Pulmonary artery endothelial cell (primary cell): ENCODE data around the gene LELP1. TPM values are rescaled to one million over a fixed set of nuclear protein-coding genes. Genes with fewer than 3 reads are reported as not detected.
"Not testable (repeated sequence)": the region's sequence is repeated elsewhere in the genome, so short reads cannot be mapped to it uniquely, and the experiment has no call there.

Experiments
- DNase-seq: peaks from one replicate; pipeline ENCODE4 v3.0.0-alpha.2; 2011; ENCODE audit warnings: low read depth, low spot score
- total RNA-seq: library from RNA; depleted of rRNA; stranded (reverse); fragments of >200 nt; gene quantifications from 2 replicates; pipeline ENCODE4 v1.2.3, GENCODE V29; 2014

Gene LELP1
- total RNA-seq, 1 donor from 2014 or later: not detected

GRCh38 chr1:153229076-153229829, 26.0 kb downstream of the LELP1 start:
- DNase-seq: not testable (repeated sequence)

GRCh38 chr1:153231363-153231762, 28.1 kb downstream of the LELP1 start:
- no peak for DNase-seq

- no peak for DNase-seq
Measured at GRCh38 chr1:153231785-153232184, 28.6 kb downstream of the LELP1 start.

- DNase-seq: no peak
Measured at GRCh38 chr1:153232553-153232952, 29.3 kb downstream of the LELP1 start.

GRCh38 chr1:153233448-153233847, 30.2 kb downstream of the LELP1 start:
- no peak for DNase-seq

GRCh38 chr1:153238527-153238926, 35.3 kb downstream of the LELP1 start:
- no peak for DNase-seq

GRCh38 chr1:153242160-153242559, 38.9 kb downstream of the LELP1 start:
- DNase-seq: no peak

- DNase-seq: no peak
Measured at GRCh38 chr1:153245466-153245865, 42.2 kb downstream of the LELP1 start.

GRCh38 chr1:153246018-153246417, 42.8 kb downstream of the LELP1 start:
- no peak for DNase-seq

GRCh38 chr1:153246825-153247224, 43.6 kb downstream of the LELP1 start:
- DNase-seq: no peak

GRCh38 chr1:153248176-153248879, 45.1 kb downstream of the LELP1 start:
- no peak for DNase-seq

GRCh38 chr1:153250166-153250565, 46.9 kb downstream of the LELP1 start:
- DNase-seq: no peak

GRCh38 chr1:153251087-153251486, 47.9 kb downstream of the LELP1 start:
- no peak for DNase-seq

- no peak for DNase-seq
Measured at GRCh38 chr1:153251562-153251961, 48.3 kb downstream of the LELP1 start.

GRCh38 chr1:153251988-153252387, 48.8 kb downstream of the LELP1 start:
- DNase-seq: no peak

- no peak for DNase-seq
Measured at GRCh38 chr1:153253076-153253475, 49.8 kb downstream of the LELP1 start.

- no peak for DNase-seq
Measured at GRCh38 chr1:153253693-153254092, 50.5 kb downstream of the LELP1 start.

Other genes starting within 250 kb of the LELP1 start
- not detected in 2 replicates for gene SPRR4, start 232.8 kb upstream of the LELP1 start, total RNA-seq
- not detected in 2 replicates for gene SPRR1A, start 219.3 kb upstream of the LELP1 start, total RNA-seq
- not detected in 2 replicates for gene SPRR3, start 201.7 kb upstream of the LELP1 start, total RNA-seq
- gene SPRR1B, start 172.2 kb upstream of the LELP1 start, total RNA-seq: not detected in 2 replicates
- gene SPRR2D, start 162.3 kb upstream of the LELP1 start, total RNA-seq: not detected in 2 replicates
- not detected in 2 replicates for gene SPRR2A, start 145.9 kb upstream of the LELP1 start, total RNA-seq
- gene SPRR2B, start 131.8 kb upstream of the LELP1 start, total RNA-seq: not detected in 2 replicates
- gene SPRR2E, start 108.9 kb upstream of the LELP1 start, total RNA-seq: not detected in 2 replicates
- gene SPRR2F, start 89.9 kb upstream of the LELP1 start, total RNA-seq: not detected in 2 replicates
- not detected in 2 replicates for gene SPRR2G, start 52.5 kb upstream of the LELP1 start, total RNA-seq
- gene PRR9, start 14.2 kb downstream of the LELP1 start, total RNA-seq: not detected in 2 replicates
- not detected in 2 replicates for gene LORICRIN, start 56.3 kb downstream of the LELP1 start, total RNA-seq
- not detected in 2 replicates for gene PGLYRP3, start 109.5 kb downstream of the LELP1 start, total RNA-seq
- gene PGLYRP4, start 145.4 kb downstream of the LELP1 start, total RNA-seq: not detected in 2 replicates
- gene S100A9, start 154.4 kb downstream of the LELP1 start, total RNA-seq: 0.13 and 0.95 TPM in 2 replicates
- not detected in 2 replicates for gene S100A12, start 172.2 kb downstream of the LELP1 start, total RNA-seq
- not detected in 2 replicates for gene S100A8, start 187.6 kb downstream of the LELP1 start, total RNA-seq
- gene S100A7A, start 213.1 kb downstream of the LELP1 start, total RNA-seq: not detected in 2 replicates